K562 (cell line): ENCODE data around the gene MUC3A. TPM values are rescaled to one million over a fixed set of nuclear protein-coding genes. Genes with fewer than 3 reads are reported as not detected.

ENCODE experiments used
- HLTF ChIP-seq: fragments of 450-650 bp; IDR thresholded peaks from 2 replicates; pipeline ENCODE4 v1.6.1; 2016
- NCOA2 ChIP-seq, 2 experiments: fragments of 450-650 bp; IDR thresholded peaks; 2 replicates each; pipeline ENCODE4 v1.6.1; 2018; ENCODE audit warnings: mild to moderate bottlenecking in 2 of 2, moderate library complexity in 1 of 2; ENCODE audit not compliant: partially characterized antibody in 2 of 2
- SRSF9 ChIP-seq: fragments of 200-400 bp; formaldehyde crosslinking; IDR thresholded peaks from 2 replicates; pipeline ENCODE4 v1.6.1; 2017; ENCODE audit warnings: low read depth, low read length, borderline replicate concordance
- TFAM ChIP-seq: fragments of 250-450 bp; sonication (Bioruptor Pico); conservative IDR thresholded peaks from 2 replicates; pipeline ENCODE4 v1.5.0; 2021; ENCODE audit warnings: mild to moderate bottlenecking, moderate library complexity
- TRIM28 ChIP-seq: fragments of 450-650 bp; IDR thresholded peaks from 2 replicates; pipeline ENCODE4 v1.6.1; 2017
- ZNF3 ChIP-seq: fragments of 250-450 bp; sonication (Bioruptor Pico); IDR thresholded peaks from 2 replicates; pipeline ENCODE4 v1.5.0; 2021; ENCODE audit warnings: mild to moderate bottlenecking, moderate library complexity
- ZNF57 ChIP-seq: fragments of 450-650 bp; formaldehyde crosslinking; IDR thresholded peaks from 2 replicates; pipeline ENCODE4 v1.4.0; 2020; ENCODE audit warnings: mild to moderate bottlenecking, moderate library complexity
- polyA plus RNA-seq, 8 experiments: library from polyadenylated mRNA; depleted of rRNA in 4 of 8; stranded (reverse) in 5 of 8; unstranded in 3 of 8; fragments of >200 nt; fragmentation: Nextera tagmentation in 2 of 8; fragmentation: Illumina TruSeq in 1 of 8; extraction: Ambion mirVana in 2 of 8; extraction: Trizol in 1 of 8; gene quantifications; 2 replicates each; pipeline versions ENCODE4 v1.2.1 to v1.2.3, GENCODE V29; 2011 to 2014; ENCODE audit warnings: inconsistent platforms in 1 of 8, missing spikeins in 1 of 8
- total RNA-seq, 7 experiments: library from RNA; depleted of rRNA in 6 of 7; stranded (reverse); fragments of >200 nt in 6 of 7; fragmentation: Illumina TruSeq in 2 of 7; extraction: Trizol in 2 of 7; gene quantifications; 2 replicates each; pipeline versions ENCODE4 v1.2.1 to v1.2.3, GENCODE V29; 2011 to 2021; ENCODE audit warnings: low replicate concordance in 1 of 7
- TF ChIP-seq, protein P1 (sequence below), 2 experiments: fragments of 450-650 bp in 1 of 2; sonication (generic) in 1 of 2; formaldehyde crosslinking in 1 of 2; IDR thresholded peaks; 2 replicates each; pipeline versions ENCODE4 v1.7.1 to v1.9.0; 2016 to 2022; ENCODE audit warnings: inconsistent platforms in 1 of 2, mild to moderate bottlenecking in 1 of 2, missing genetic modification reagents in 1 of 2
- TF ChIP-seq, protein P2 (sequence below): fragments of 250-450 bp; sonication (Bioruptor Pico); IDR thresholded peaks from 2 replicates; pipeline ENCODE4 v1.5.0; 2020; ENCODE audit warnings: mild to moderate bottlenecking, borderline replicate concordance
- TF ChIP-seq, protein P3 (sequence below): fragments of 200-800 bp; sonication (Bioruptor generic); IDR thresholded peaks from 2 replicates; pipeline ENCODE4 v1.6.1; 2017; ENCODE audit warnings: missing genetic modification characterization, missing compliant biosample characterization
- TF ChIP-seq, protein P4 (sequence below): fragments of 450-650 bp; formaldehyde crosslinking; IDR thresholded peaks from 2 replicates; pipeline ENCODE4 v1.4.0; 2020; ENCODE audit warnings: mild to moderate bottlenecking, moderate library complexity

Gene MUC3A
- total and polyA plus RNA-seq, 9 of the 15 experiments (the other 6 are each of a cell fraction or from before 2014, with no cell fraction given) = 0.06 to 2.2 (median 0.20) TPM; not detected in 1

- TF ChIP-seq, protein P1, sequence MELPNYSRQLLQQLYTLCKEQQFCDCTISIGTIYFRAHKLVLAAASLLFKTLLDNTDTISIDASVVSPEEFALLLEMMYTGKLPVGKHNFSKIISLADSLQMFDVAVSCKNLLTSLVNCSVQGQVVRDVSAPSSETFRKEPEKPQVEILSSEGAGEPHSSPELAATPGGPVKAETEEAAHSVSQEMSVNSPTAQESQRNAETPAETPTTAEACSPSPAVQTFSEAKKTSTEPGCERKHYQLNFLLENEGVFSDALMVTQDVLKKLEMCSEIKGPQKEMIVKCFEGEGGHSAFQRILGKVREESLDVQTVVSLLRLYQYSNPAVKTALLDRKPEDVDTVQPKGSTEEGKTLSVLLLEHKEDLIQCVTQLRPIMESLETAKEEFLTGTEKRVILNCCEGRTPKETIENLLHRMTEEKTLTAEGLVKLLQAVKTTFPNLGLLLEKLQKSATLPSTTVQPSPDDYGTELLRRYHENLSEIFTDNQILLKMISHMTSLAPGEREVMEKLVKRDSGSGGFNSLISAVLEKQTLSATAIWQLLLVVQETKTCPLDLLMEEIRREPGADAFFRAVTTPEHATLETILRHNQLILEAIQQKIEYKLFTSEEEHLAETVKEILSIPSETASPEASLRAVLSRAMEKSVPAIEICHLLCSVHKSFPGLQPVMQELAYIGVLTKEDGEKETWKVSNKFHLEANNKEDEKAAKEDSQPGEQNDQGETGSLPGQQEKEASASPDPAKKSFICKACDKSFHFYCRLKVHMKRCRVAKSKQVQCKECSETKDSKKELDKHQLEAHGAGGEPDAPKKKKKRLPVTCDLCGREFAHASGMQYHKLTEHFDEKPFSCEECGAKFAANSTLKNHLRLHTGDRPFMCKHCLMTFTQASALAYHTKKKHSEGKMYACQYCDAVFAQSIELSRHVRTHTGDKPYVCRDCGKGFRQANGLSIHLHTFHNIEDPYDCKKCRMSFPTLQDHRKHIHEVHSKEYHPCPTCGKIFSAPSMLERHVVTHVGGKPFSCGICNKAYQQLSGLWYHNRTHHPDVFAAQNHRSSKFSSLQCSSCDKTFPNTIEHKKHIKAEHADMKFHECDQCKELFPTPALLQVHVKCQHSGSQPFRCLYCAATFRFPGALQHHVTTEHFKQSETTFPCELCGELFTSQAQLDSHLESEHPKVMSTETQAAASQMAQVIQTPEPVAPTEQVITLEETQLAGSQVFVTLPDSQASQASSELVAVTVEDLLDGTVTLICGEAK (IDR thresholded peaks at IDR 0.05) = peak; percentile 70
- TF ChIP-seq, protein P1 (CRISPR knock-in tag; IDR thresholded peaks at IDR 0.05) = no peak
- no peak for TF ChIP-seq NCOA2 (IDR thresholded peaks at IDR 0.05; ENCODE audit: partially characterized antibody in 2 of 2)
- no peak for TF ChIP-seq SRSF9
- TF ChIP-seq, protein P2, sequence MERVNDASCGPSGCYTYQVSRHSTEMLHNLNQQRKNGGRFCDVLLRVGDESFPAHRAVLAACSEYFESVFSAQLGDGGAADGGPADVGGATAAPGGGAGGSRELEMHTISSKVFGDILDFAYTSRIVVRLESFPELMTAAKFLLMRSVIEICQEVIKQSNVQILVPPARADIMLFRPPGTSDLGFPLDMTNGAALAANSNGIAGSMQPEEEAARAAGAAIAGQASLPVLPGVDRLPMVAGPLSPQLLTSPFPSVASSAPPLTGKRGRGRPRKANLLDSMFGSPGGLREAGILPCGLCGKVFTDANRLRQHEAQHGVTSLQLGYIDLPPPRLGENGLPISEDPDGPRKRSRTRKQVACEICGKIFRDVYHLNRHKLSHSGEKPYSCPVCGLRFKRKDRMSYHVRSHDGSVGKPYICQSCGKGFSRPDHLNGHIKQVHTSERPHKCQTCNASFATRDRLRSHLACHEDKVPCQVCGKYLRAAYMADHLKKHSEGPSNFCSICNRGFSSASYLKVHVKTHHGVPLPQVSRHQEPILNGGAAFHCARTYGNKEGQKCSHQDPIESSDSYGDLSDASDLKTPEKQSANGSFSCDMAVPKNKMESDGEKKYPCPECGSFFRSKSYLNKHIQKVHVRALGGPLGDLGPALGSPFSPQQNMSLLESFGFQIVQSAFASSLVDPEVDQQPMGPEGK = no peak
- TF ChIP-seq, protein P3, sequence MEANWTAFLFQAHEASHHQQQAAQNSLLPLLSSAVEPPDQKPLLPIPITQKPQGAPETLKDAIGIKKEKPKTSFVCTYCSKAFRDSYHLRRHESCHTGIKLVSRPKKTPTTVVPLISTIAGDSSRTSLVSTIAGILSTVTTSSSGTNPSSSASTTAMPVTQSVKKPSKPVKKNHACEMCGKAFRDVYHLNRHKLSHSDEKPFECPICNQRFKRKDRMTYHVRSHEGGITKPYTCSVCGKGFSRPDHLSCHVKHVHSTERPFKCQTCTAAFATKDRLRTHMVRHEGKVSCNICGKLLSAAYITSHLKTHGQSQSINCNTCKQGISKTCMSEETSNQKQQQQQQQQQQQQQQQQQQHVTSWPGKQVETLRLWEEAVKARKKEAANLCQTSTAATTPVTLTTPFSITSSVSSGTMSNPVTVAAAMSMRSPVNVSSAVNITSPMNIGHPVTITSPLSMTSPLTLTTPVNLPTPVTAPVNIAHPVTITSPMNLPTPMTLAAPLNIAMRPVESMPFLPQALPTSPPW = peak; percentile 72
- TF ChIP-seq, protein P4, sequence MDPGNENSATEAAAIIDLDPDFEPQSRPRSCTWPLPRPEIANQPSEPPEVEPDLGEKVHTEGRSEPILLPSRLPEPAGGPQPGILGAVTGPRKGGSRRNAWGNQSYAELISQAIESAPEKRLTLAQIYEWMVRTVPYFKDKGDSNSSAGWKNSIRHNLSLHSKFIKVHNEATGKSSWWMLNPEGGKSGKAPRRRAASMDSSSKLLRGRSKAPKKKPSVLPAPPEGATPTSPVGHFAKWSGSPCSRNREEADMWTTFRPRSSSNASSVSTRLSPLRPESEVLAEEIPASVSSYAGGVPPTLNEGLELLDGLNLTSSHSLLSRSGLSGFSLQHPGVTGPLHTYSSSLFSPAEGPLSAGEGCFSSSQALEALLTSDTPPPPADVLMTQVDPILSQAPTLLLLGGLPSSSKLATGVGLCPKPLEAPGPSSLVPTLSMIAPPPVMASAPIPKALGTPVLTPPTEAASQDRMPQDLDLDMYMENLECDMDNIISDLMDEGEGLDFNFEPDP = no peak
- no peak for TF ChIP-seq HLTF
- TF ChIP-seq TFAM (CRISPR knock-in tag) = no peak
- no peak for TF ChIP-seq ZNF57 (CRISPR knock-in tag)
- TF ChIP-seq TRIM28 = no peak; the same call in 1 of the 2 replicates
- no peak for TF ChIP-seq ZNF3
Measured at GRCh38 chr7:101017064-101017777, 67.9 kb downstream of the MUC3A start (continued).
